CD14-positive monocyte (primary cell): ENCODE results near the gene IL34. TPM values are rescaled to one million over a fixed set of nuclear protein-coding genes. Genes with fewer than 3 reads are reported as not detected.

ENCODE experiments used
- DNase-seq, 3 donors: peaks; one replicate each; pipeline ENCODE4 v3.0.0-alpha.2; 2011 to 2022
- H2AFZ ChIP-seq: 2 replicates; pipeline ENCODE4 v1.6.0; 2012; ENCODE audit warnings: mild to moderate bottlenecking, low read depth, low read length, inconsistent platforms; ENCODE audit not compliant: insufficient read depth, poor library complexity, severe bottlenecking
- H3K27ac ChIP-seq, 2 donors: 1 replicate in 1 of 2; 2 replicates in 1 of 2; pipeline ENCODE4 v1.5.1; 2012 to 2013; ENCODE audit warnings: low read length in 2 of 2, control low read depth in 1 of 2, inconsistent platforms in 1 of 2, low read depth in 1 of 2, mild to moderate bottlenecking in 1 of 2
- H3K27me3 ChIP-seq, 2 donors: one replicate each; pipeline versions ENCODE4 v1.6.0 to v1.6.1; 2011 to 2013; ENCODE audit warnings: low read length in 2 of 2; ENCODE audit not compliant: control insufficient read depth in 2 of 2, insufficient read depth in 2 of 2
- H3K36me3 ChIP-seq, 2 donors: replicated peaks in 1 of 2; 1 replicate in 1 of 2; 2 replicates in 1 of 2; pipeline versions ENCODE4 v1.5.1 to v1.6.1; 2012 to 2013; ENCODE audit warnings: low read length in 2 of 2, control low read depth in 1 of 2, inconsistent platforms in 1 of 2, mild to moderate bottlenecking in 1 of 2; ENCODE audit not compliant: insufficient read depth in 2 of 2, control insufficient read depth in 1 of 2
- H3K4me1 ChIP-seq, 2 donors: 1 replicate in 1 of 2; 2 replicates in 1 of 2; pipeline versions ENCODE4 v1.5.1 to v1.6.1; 2012 to 2013; ENCODE audit warnings: low read length in 2 of 2, control low read depth in 1 of 2, inconsistent platforms in 1 of 2, mild to moderate bottlenecking in 1 of 2, moderate library complexity in 1 of 2; ENCODE audit not compliant: insufficient read depth in 2 of 2, control insufficient read depth in 1 of 2
- H3K4me2 ChIP-seq: replicated peaks from 2 replicates; pipeline ENCODE3; 2012; ENCODE audit warnings: low read length, moderate library complexity, mild to moderate bottlenecking; ENCODE audit not compliant: poor library complexity, severe bottlenecking; ENCODE audit errors: extremely low read depth
- H3K4me3 ChIP-seq, 3 experiments: fragments of 200-600 bp in 1 of 3; sonication (generic) in 1 of 3; replicated peaks in 1 of 3; 1 replicate in 2 of 3; 2 replicates in 1 of 3; pipeline ENCODE4 v1.5.1; 2011 to 2013; ENCODE audit warnings: low read length in 3 of 3, mild to moderate bottlenecking in 3 of 3, control low read depth in 2 of 3, low read depth in 2 of 3, inconsistent platforms in 1 of 3, moderate library complexity in 1 of 3
- H3K79me2 ChIP-seq: 2 replicates; pipeline ENCODE4 v1.6.0; 2012; ENCODE audit warnings: mild to moderate bottlenecking, control low read depth, inconsistent platforms, low read length, moderate library complexity; ENCODE audit not compliant: insufficient read depth
- H3K9ac ChIP-seq: 2 replicates; pipeline ENCODE4 v1.6.0; 2017; ENCODE audit warnings: low read length, mild to moderate bottlenecking; ENCODE audit not compliant: insufficient read depth, poor library complexity, severe bottlenecking
- H3K9me3 ChIP-seq, 2 donors: replicated peaks in 1 of 2; 1 replicate in 1 of 2; 2 replicates in 1 of 2; pipeline versions ENCODE4 v1.5.1 to v1.6.1; 2012 to 2013; ENCODE audit warnings: low read length in 2 of 2, control low read depth in 1 of 2; ENCODE audit not compliant: control insufficient read depth in 1 of 2, insufficient read depth in 1 of 2
- H4K20me1 ChIP-seq: 2 replicates; pipeline ENCODE4 v1.6.0; 2012; ENCODE audit warnings: mild to moderate bottlenecking, low read length, control low read depth, moderate library complexity; ENCODE audit not compliant: insufficient read depth
- H3K27ac Mint-ChIP-seq, 7 donors: one replicate each; pipeline ENCODE4 v1.8.0; 2020; ENCODE audit warnings: mild to moderate bottlenecking in 7 of 7, mixed read lengths in 7 of 7, moderate library complexity in 6 of 7, inconsistent platforms in 2 of 7
- H3K27me3 Mint-ChIP-seq, 3 donors: one replicate each; pipeline ENCODE4 v1.8.0; 2021 to 2022; ENCODE audit warnings: low read depth in 3 of 3, mild to moderate bottlenecking in 3 of 3, mixed read lengths in 3 of 3, moderate library complexity in 3 of 3, inconsistent platforms in 1 of 3
- H3K36me3 Mint-ChIP-seq, 2 donors: one replicate each; pipeline ENCODE4 v1.8.0; 2020; ENCODE audit warnings: mixed read lengths in 2 of 2, inconsistent platforms in 1 of 2, mild to moderate bottlenecking in 1 of 2
- H3K4me1 Mint-ChIP-seq: one replicate; pipeline ENCODE4 v1.8.0; 2020; ENCODE audit warnings: mild to moderate bottlenecking, mixed read lengths
- H3K4me3 Mint-ChIP-seq, 2 donors: one replicate each; pipeline ENCODE4 v1.8.0; 2020; ENCODE audit warnings: mild to moderate bottlenecking in 2 of 2, mixed read lengths in 2 of 2, moderate library complexity in 1 of 2
- H3K9me3 Mint-ChIP-seq, 7 donors: one replicate each; pipeline ENCODE4 v1.8.0; 2020 to 2022; ENCODE audit warnings: mixed read lengths in 7 of 7, mild to moderate bottlenecking in 6 of 7, moderate library complexity in 6 of 7, inconsistent platforms in 2 of 7
- WGBS: methylation state at CpG from one replicate; pipeline ENCODE4 v1.1.5; 2013; ENCODE audit warnings: missing lambda C conversion rate; ENCODE audit not compliant: insufficient coverage; 5-methylcytosine and 5-hydroxymethylcytosine counted together
- intact Hi-C, 2 donors: fragments of 100-400 bp; cut with micrococcal nuclease; formaldehyde crosslinking; loops; one replicate each; pipeline versions ENCODE4 v1.15.0 to v1.15.1; 2023
- polyA plus RNA-seq, 3 donors: library from polyadenylated mRNA; depleted of rRNA in 1 of 3; unstranded in 2 of 3; stranded (reverse) in 1 of 3; fragments of 300-500 nt in 2 of 3; fragments of >200 nt in 1 of 3; fragmentation: Illumina TruSeq in 2 of 3; gene quantifications; 1 replicate in 2 of 3; 2 replicates in 1 of 3; pipeline ENCODE4 v1.2.3, GENCODE V29; 2012 to 2021
- TF ChIP-seq, protein P1 (sequence below): fragments of 200-600 bp; IDR thresholded peaks from one replicate; pipeline ENCODE4 v1.8.0; 2022; ENCODE audit warnings: antibody characterized with exemption, mild to moderate bottlenecking

Gene IL34
- polyA plus RNA-seq, 3 donors, result not detected

- 80% methylated on average over 1 of the region's 1 CpG for WGBS
- Mint-ChIP-seq H3K27me3 (peaks cover 3 to 11% (median 4%) of the 10 kb centered on the region in 3 donors), H3K9me3 (no peaks in the 10 kb centered on the region), H3K36me3 (no peaks in the 10 kb centered on the region), H3K27ac (no peak overlapping the region), H3K4me3 (no peak overlapping the region), H3K4me1 (no peaks in the 10 kb centered on the region)
- DNase-seq, result no peak
- no peaks in the 10 kb centered on the region for H3K9me3 ChIP-seq
- H2AFZ ChIP-seq, result no peak overlapping the region
- intact Hi-C loops, result no loop called here
- no peaks in the 10 kb centered on the region for H3K27me3 ChIP-seq
- no peaks in the 10 kb centered on the region for H4K20me1 ChIP-seq
- no peak overlapping the region for H3K9ac ChIP-seq
- TF ChIP-seq, protein P1, sequence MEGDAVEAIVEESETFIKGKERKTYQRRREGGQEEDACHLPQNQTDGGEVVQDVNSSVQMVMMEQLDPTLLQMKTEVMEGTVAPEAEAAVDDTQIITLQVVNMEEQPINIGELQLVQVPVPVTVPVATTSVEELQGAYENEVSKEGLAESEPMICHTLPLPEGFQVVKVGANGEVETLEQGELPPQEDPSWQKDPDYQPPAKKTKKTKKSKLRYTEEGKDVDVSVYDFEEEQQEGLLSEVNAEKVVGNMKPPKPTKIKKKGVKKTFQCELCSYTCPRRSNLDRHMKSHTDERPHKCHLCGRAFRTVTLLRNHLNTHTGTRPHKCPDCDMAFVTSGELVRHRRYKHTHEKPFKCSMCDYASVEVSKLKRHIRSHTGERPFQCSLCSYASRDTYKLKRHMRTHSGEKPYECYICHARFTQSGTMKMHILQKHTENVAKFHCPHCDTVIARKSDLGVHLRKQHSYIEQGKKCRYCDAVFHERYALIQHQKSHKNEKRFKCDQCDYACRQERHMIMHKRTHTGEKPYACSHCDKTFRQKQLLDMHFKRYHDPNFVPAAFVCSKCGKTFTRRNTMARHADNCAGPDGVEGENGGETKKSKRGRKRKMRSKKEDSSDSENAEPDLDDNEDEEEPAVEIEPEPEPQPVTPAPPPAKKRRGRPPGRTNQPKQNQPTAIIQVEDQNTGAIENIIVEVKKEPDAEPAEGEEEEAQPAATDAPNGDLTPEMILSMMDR, result no peak
- no peaks in the 10 kb centered on the region for H3K36me3 ChIP-seq
- no peaks in the 10 kb centered on the region for H3K79me2 ChIP-seq
- no peak overlapping the region for H3K4me3 ChIP-seq
- H3K4me1 ChIP-seq, result no peaks in the 10 kb centered on the region
- no peak overlapping the region for H3K27ac ChIP-seq
- H3K4me2 ChIP-seq, result no peak overlapping the region
Measured at GRCh38 chr16:70605283-70605657, 41.1 kb upstream of the IL34 start.

- no peaks in the 10 kb centered on the region for H3K36me3 ChIP-seq
- TF ChIP-seq, protein P1, result no peak
Measured at GRCh38 chr16:70608521-70608920, 37.8 kb upstream of the IL34 start.

More at GRCh38 chr16:70608521-70608920, 37.8 kb upstream of the IL34 start:
- intact Hi-C loops, result no loop called here
- H3K79me2 ChIP-seq, result no peaks in the 10 kb centered on the region
- H3K36me3 Mint-ChIP-seq, result no peaks in the 10 kb centered on the region
- H3K9me3 ChIP-seq, result no peaks in the 10 kb centered on the region
- H3K9me3 Mint-ChIP-seq, result no peaks in the 10 kb centered on the region
- H3K4me2 ChIP-seq, result no peak overlapping the region
- peaks cover 3% of the 10 kb centered on the region for H3K4me1 Mint-ChIP-seq
- no peak overlapping the region for H3K4me3 Mint-ChIP-seq
- no peak overlapping the region for H3K27ac Mint-ChIP-seq
- no peak overlapping the region for H3K9ac ChIP-seq
- no peaks in the 10 kb centered on the region for H3K4me1 ChIP-seq
- no peak for DNase-seq
- H3K27ac ChIP-seq, result no peak overlapping the region
- no peak overlapping the region for H2AFZ ChIP-seq
- WGBS, result 97% methylated on average over 3 of the region's 7 CpGs
- peaks cover 4 to 7% (median 5%) of the 10 kb centered on the region in 3 donors for H3K27me3 Mint-ChIP-seq
- H4K20me1 ChIP-seq, result no peaks in the 10 kb centered on the region
- H3K27me3 ChIP-seq, result no peaks in the 10 kb centered on the region
- H3K4me3 ChIP-seq, result no peak overlapping the region
